HepG2 (cell line): ENCODE results near the gene TEF. TPM values are rescaled to one million over a fixed set of nuclear protein-coding genes. Genes with fewer than 3 reads are reported as not detected.

Experiments used
- ELF4 ChIP-seq: sonication (generic); formaldehyde crosslinking; IDR thresholded peaks from 2 replicates; pipeline ENCODE4 v1.5.0; 2020; ENCODE audit warnings: missing genetic modification reagents, mild to moderate bottlenecking, moderate library complexity, borderline replicate concordance
- GATA4 ChIP-seq: sonication (generic); IDR thresholded peaks from 2 replicates; pipeline ENCODE4 v1.6.1; 2016; ENCODE audit warnings: antibody characterized with exemption, low read depth, borderline replicate concordance
- GATAD1 ChIP-seq: IDR thresholded peaks from 2 replicates; pipeline ENCODE4 v1.6.1; 2016; ENCODE audit warnings: missing genetic modification reagents, missing compliant biosample characterization
- HIVEP1 ChIP-seq: sonication (generic); formaldehyde crosslinking; IDR thresholded peaks from 2 replicates; pipeline ENCODE4 v1.4.0; 2020; ENCODE audit warnings: mild to moderate bottlenecking, missing genetic modification reagents
- NONO ChIP-seq, 2 experiments: fragments of 450-650 bp in 1 of 2; sonication (generic) in 1 of 2; formaldehyde crosslinking in 1 of 2; IDR thresholded peaks in 1 of 2; conservative IDR thresholded peaks in 1 of 2; 2 replicates each; pipeline versions ENCODE4 v1.6.1 to v1.8.0; 2017 to 2022; ENCODE audit warnings: mild to moderate bottlenecking in 1 of 2, missing genetic modification reagents in 1 of 2, moderate library complexity in 1 of 2
- NR2F2 ChIP-seq: IDR thresholded peaks from 2 replicates; pipeline ENCODE4 v1.6.1; 2012; ENCODE audit warnings: low read depth, inconsistent platforms, borderline replicate concordance
- SNAPC2 ChIP-seq: sonication (generic); formaldehyde crosslinking; IDR thresholded peaks from 2 replicates; pipeline ENCODE4 v1.8.1; 2022; ENCODE audit warnings: mild to moderate bottlenecking, missing genetic modification reagents
- TMF1 ChIP-seq: sonication (generic); formaldehyde crosslinking; IDR thresholded peaks from 2 replicates; pipeline ENCODE4 v1.8.1; 2022; ENCODE audit warnings: low read depth, missing genetic modification reagents
- ZBTB20 ChIP-seq: sonication (generic); formaldehyde crosslinking; IDR thresholded peaks from 2 replicates; pipeline ENCODE4 v1.8.1; 2023; ENCODE audit warnings: missing genetic modification reagents, low read depth, mild to moderate bottlenecking, borderline replicate concordance
- ZBTB21 ChIP-seq: sonication (generic); formaldehyde crosslinking; IDR thresholded peaks from 2 replicates; pipeline ENCODE4 v1.4.0; 2020; ENCODE audit warnings: missing genetic modification reagents
- ZBTB8A ChIP-seq: sonication (generic); formaldehyde crosslinking; IDR thresholded peaks from 2 replicates; pipeline ENCODE4 v1.4.0; 2020; ENCODE audit warnings: mild to moderate bottlenecking, low read depth, missing genetic modification reagents, borderline replicate concordance
- ZC3H13 ChIP-seq: sonication (generic); formaldehyde crosslinking; IDR thresholded peaks from 2 replicates; pipeline ENCODE4 v1.8.1; 2023; ENCODE audit warnings: mild to moderate bottlenecking, missing genetic modification reagents, moderate library complexity
- ZIK1 ChIP-seq: sonication (generic); formaldehyde crosslinking; IDR thresholded peaks from 2 replicates; pipeline ENCODE4 v1.5.0; 2020; ENCODE audit warnings: mild to moderate bottlenecking, low read depth, missing genetic modification reagents, borderline replicate concordance
- ZNF138 ChIP-seq: sonication (generic); formaldehyde crosslinking; IDR thresholded peaks from 2 replicates; pipeline ENCODE4 v1.5.0; 2020; ENCODE audit warnings: mild to moderate bottlenecking, low read depth, missing genetic modification reagents
- ZNF501 ChIP-seq: sonication (generic); formaldehyde crosslinking; IDR thresholded peaks from 2 replicates; pipeline ENCODE4 v1.5.1; 2020; ENCODE audit warnings: mild to moderate bottlenecking, moderate library complexity, missing genetic modification reagents
- ZNF543 ChIP-seq: sonication (generic); formaldehyde crosslinking; IDR thresholded peaks from 2 replicates; pipeline ENCODE4 v1.4.0; 2020; ENCODE audit warnings: mild to moderate bottlenecking, missing genetic modification reagents
- ZNF724P ChIP-seq: sonication (generic); formaldehyde crosslinking; IDR thresholded peaks from 2 replicates; pipeline ENCODE4 v1.8.0; 2022; ENCODE audit warnings: missing genetic modification reagents, borderline replicate concordance
- ZNF747 ChIP-seq: sonication (generic); formaldehyde crosslinking; IDR thresholded peaks from 2 replicates; pipeline ENCODE4 v1.8.1; 2023; ENCODE audit warnings: missing genetic modification reagents, mild to moderate bottlenecking, borderline replicate concordance
- ZNF772 ChIP-seq: sonication (generic); formaldehyde crosslinking; IDR thresholded peaks from 2 replicates; pipeline ENCODE4 v1.5.0; 2020; ENCODE audit warnings: mild to moderate bottlenecking, missing genetic modification reagents
- polyA plus RNA-seq, 8 experiments: library from polyadenylated mRNA; depleted of rRNA in 3 of 8; stranded (reverse) in 7 of 8; unstranded in 1 of 8; fragments of >200 nt; fragmentation: Illumina TruSeq in 4 of 8; extraction: Trizol in 4 of 8; gene quantifications; 2 replicates each; pipeline versions ENCODE4 v1.2.1 to v1.2.3, GENCODE V29; 2011 to 2016; ENCODE audit warnings: low read depth in 4 of 8, missing spikeins in 1 of 8, mixed read lengths in 1 of 8; ENCODE audit not compliant: insufficient read depth in 1 of 8
- total RNA-seq, 5 experiments: library from RNA; depleted of rRNA; stranded (reverse); fragments of >200 nt; fragmentation: Illumina TruSeq; extraction: Trizol; gene quantifications; 2 replicates each; pipeline ENCODE4 v1.2.3, GENCODE V29; 2016; ENCODE audit warnings: low read depth in 1 of 5
- TF ChIP-seq, protein P1 (sequence below): sonication (generic); formaldehyde crosslinking; IDR thresholded peaks from 2 replicates; pipeline ENCODE4 v1.5.0; 2020; ENCODE audit warnings: missing genetic modification reagents
- TF ChIP-seq, protein P2 (sequence below): sonication (generic); formaldehyde crosslinking; IDR thresholded peaks from 2 replicates; pipeline ENCODE4 v1.5.1; 2020; ENCODE audit warnings: missing genetic modification reagents, mild to moderate bottlenecking, borderline replicate concordance
- TF ChIP-seq, protein P3 (sequence below): sonication (generic); formaldehyde crosslinking; IDR thresholded peaks from 2 replicates; pipeline ENCODE4 v1.4.0; 2020; ENCODE audit warnings: missing genetic modification reagents
- TF ChIP-seq, protein P4 (sequence below): sonication (generic); formaldehyde crosslinking; IDR thresholded peaks from 2 replicates; pipeline ENCODE4 v1.5.0; 2020; ENCODE audit warnings: missing genetic modification reagents
- TF ChIP-seq, protein P5 (sequence below): sonication (generic); formaldehyde crosslinking; conservative IDR thresholded peaks from 2 replicates; pipeline ENCODE4 v1.4.0; 2020; ENCODE audit warnings: missing genetic modification reagents

The TEF gene
- total and polyA plus RNA-seq, 2 of the 13 experiments (the other 11 are each of a cell fraction or from before 2014, with no cell fraction given), result 7.6 to 11.2 TPM

DNA sequence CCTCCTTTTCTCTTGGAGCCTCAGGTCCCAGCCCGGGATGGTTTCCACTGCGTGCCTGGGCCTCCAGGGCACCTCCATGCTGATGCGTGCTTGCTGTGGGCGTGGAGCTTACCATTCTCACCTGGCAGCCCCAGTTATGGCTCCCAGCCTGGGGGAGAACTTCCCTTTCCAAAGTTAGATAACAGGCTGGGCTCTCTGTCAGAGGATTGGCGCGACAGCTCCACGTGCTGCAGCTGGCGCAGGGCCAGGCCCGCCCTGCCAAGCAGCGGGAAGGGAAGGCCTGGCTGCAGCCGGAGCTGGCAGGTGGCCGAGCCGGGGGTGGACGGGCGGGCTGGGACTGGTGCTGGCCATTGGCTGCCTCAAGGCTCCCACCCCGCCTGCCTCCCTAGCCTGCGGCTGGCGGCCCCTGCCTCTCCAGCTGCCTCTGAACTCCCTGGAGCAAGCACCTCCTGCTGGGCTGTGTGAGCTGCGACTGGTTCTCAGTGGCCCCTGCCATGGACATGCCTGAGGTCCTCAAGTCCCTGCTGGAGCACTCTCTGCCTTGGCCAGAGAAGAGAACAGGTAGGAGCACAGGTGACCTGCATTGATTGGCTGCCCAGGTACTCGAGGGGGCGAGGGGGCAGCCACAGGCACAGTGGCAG lies 14.6 kb upstream of the TEF start (continued):
- TF ChIP-seq, protein P1, sequence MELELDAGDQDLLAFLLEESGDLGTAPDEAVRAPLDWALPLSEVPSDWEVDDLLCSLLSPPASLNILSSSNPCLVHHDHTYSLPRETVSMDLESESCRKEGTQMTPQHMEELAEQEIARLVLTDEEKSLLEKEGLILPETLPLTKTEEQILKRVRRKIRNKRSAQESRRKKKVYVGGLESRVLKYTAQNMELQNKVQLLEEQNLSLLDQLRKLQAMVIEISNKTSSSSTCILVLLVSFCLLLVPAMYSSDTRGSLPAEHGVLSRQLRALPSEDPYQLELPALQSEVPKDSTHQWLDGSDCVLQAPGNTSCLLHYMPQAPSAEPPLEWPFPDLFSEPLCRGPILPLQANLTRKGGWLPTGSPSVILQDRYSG (CRISPR knock-in tag), result no peak
- TF ChIP-seq, protein P2, sequence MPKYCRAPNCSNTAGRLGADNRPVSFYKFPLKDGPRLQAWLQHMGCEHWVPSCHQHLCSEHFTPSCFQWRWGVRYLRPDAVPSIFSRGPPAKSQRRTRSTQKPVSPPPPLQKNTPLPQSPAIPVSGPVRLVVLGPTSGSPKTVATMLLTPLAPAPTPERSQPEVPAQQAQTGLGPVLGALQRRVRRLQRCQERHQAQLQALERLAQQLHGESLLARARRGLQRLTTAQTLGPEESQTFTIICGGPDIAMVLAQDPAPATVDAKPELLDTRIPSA (CRISPR knock-in tag), result no peak
- 0 out of 2 replicates have a peak, but pooled peaks have one; percentile 68 for TF ChIP-seq TMF1
- 0 out of 2 replicates have a peak, but pooled peaks have one; percentile 70 for TF ChIP-seq ZIK1 (CRISPR knock-in tag)
- no peak for TF ChIP-seq SNAPC2 (CRISPR knock-in tag)
- TF ChIP-seq, protein P3, sequence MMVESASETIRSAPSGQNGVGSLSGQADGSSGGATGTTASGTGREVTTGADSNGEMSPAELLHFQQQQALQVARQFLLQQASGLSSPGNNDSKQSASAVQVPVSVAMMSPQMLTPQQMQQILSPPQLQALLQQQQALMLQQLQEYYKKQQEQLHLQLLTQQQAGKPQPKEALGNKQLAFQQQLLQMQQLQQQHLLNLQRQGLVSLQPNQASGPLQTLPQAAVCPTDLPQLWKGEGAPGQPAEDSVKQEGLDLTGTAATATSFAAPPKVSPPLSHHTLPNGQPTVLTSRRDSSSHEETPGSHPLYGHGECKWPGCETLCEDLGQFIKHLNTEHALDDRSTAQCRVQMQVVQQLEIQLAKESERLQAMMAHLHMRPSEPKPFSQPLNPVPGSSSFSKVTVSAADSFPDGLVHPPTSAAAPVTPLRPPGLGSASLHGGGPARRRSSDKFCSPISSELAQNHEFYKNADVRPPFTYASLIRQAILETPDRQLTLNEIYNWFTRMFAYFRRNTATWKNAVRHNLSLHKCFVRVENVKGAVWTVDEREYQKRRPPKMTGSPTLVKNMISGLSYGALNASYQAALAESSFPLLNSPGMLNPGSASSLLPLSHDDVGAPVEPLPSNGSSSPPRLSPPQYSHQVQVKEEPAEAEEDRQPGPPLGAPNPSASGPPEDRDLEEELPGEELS, result 0 out of 2 replicates have a peak, but pooled peaks have one; percentile 12
- peak; percentile 62; the same call in 1 of the 2 replicates for TF ChIP-seq ZNF543 (CRISPR knock-in tag)
- no peak for TF ChIP-seq ELF4 (CRISPR knock-in tag)
- TF ChIP-seq, protein P4, sequence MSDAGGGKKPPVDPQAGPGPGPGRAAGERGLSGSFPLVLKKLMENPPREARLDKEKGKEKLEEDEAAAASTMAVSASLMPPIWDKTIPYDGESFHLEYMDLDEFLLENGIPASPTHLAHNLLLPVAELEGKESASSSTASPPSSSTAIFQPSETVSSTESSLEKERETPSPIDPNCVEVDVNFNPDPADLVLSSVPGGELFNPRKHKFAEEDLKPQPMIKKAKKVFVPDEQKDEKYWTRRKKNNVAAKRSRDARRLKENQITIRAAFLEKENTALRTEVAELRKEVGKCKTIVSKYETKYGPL (CRISPR knock-in tag), result no peak; the same call in 1 of the 2 replicates
- TF ChIP-seq, protein P5, sequence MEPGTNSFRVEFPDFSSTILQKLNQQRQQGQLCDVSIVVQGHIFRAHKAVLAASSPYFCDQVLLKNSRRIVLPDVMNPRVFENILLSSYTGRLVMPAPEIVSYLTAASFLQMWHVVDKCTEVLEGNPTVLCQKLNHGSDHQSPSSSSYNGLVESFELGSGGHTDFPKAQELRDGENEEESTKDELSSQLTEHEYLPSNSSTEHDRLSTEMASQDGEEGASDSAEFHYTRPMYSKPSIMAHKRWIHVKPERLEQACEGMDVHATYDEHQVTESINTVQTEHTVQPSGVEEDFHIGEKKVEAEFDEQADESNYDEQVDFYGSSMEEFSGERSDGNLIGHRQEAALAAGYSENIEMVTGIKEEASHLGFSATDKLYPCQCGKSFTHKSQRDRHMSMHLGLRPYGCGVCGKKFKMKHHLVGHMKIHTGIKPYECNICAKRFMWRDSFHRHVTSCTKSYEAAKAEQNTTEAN (CRISPR knock-in tag), result 0 out of 2 replicates have a peak, but pooled peaks have one; percentile 39
- TF ChIP-seq ZC3H13, result 0 out of 2 replicates have a peak, but pooled peaks have one; percentile 42
- no peak for TF ChIP-seq ZBTB8A (CRISPR knock-in tag)
- peak; percentile 74; the same call in 1 of the 2 replicates for TF ChIP-seq ZBTB20 (CRISPR knock-in tag)
- peak; percentile 51; the same call in 1 of the 2 replicates for TF ChIP-seq HIVEP1 (CRISPR knock-in tag)
- no peak for TF ChIP-seq ZBTB21 (CRISPR knock-in tag)
- TF ChIP-seq GATA4, result no peak
- 0 out of 2 replicates have a peak, but pooled peaks have one; percentile 34 for TF ChIP-seq ZNF138 (CRISPR knock-in tag)
- no peak for TF ChIP-seq NONO (IDR thresholded peaks at IDR 0.05)
- TF ChIP-seq NONO (CRISPR knock-in tag; conservative IDR thresholded peaks at IDR 0.05), result peak; percentile 85
- TF ChIP-seq ZNF724P (CRISPR knock-in tag), result peak; percentile 85; the same call in 1 of the 2 replicates
- TF ChIP-seq NR2F2, result no peak
- TF ChIP-seq GATAD1 (CRISPR knock-in tag), result no peak
- peak; percentile 80; the same call in 1 of the 2 replicates for TF ChIP-seq ZNF772 (CRISPR knock-in tag)
- 0 out of 2 replicates have a peak, but pooled peaks have one; percentile 79 for TF ChIP-seq ZNF747 (CRISPR knock-in tag)
- peak; percentile 60; the same call in 1 of the 2 replicates for TF ChIP-seq ZNF501 (CRISPR knock-in tag)
